ENCODE data around the gene DSE. TPM values are rescaled to one million over a fixed set of nuclear protein-coding genes. Genes with fewer than 3 reads are reported as not detected.

The DSE gene
- total RNA-seq, 1 experiment from 2014 or later: 38.5 TPM

DNA sequence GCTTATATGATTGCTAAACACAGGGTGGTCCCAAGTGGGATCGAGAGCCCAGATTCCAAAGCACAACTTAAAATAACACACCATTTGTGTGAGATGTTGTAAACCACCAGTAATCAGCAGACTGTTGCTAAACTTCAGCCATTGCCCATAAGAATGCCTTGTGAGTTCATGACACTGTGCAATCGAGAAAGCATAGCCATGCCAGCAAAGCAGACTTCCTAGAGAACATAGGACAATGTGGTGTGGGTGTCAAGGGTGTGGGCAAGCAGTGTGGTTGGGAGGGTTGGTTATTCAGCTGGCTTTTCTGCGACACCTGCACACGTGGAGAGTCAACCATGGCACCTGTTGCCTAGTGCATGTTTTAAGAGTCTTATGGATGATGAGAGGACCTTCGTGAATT is 74.4 kb downstream of the DSE start:
- H3K4me1 ChIP-seq (ENCODE audit: control insufficient read depth in 1 of 2, insufficient read depth in 2 of 2, low read length in 2 of 2): no peaks in the 10 kb centered on the region
- BruUV-seq (replicated peaks): no TSS peak
- no peaks in the 10 kb centered on the region for H3K79me2 ChIP-seq (ENCODE audit: insufficient read depth, low read length)
- H3K9me3 ChIP-seq (ENCODE audit: control insufficient read depth in 1 of 2, insufficient read depth in 1 of 2, low read depth in 1 of 2, low read length in 2 of 2): no peaks in the 10 kb centered on the region
- no peak overlapping the region for H3K4me2 ChIP-seq (ENCODE audit: low read length)
- no peaks in the 10 kb centered on the region for H3K9me2 ChIP-seq (ENCODE audit: insufficient read depth)
- H3K4me3 ChIP-seq (replicated peaks in 1 of 2; ENCODE audit: low read depth in 1 of 2, low read length in 2 of 2): no peak overlapping the region
- no peak overlapping the region for H3K9ac ChIP-seq (ENCODE audit: low read length)
- no peaks in the 10 kb centered on the region for H3K36me3 ChIP-seq (ENCODE audit: control insufficient read depth in 1 of 2, insufficient read depth in 2 of 2, low read length in 2 of 2)
- ChIA-PET CTCF (interaction anchor here (3.1 kb wide), 1 partner anchor 157 kb away, joined by 10 read pairs; no protein-coding TSS in a partner anchor), POLR2A (no interaction called here), RAD21 (ENCODE audit: low non-redundant PET in 1 of 2, low total read pairs in 2 of 2, uncharacterized antibody in 2 of 2, unreplicated experiment in 2 of 2) (no interaction called here)
- H3K27ac ChIP-seq (ENCODE audit: low read depth, low read length): no peak overlapping the region
- no peak for ATAC-seq
- no peaks in the 10 kb centered on the region for H3K27me3 ChIP-seq (ENCODE audit: insufficient read depth, low read length)
- no peak for TF ChIP-seq SIN3A (IDR thresholded peaks at IDR 0.05; ENCODE audit: low read depth)
- TF ChIP-seq, protein P1, sequence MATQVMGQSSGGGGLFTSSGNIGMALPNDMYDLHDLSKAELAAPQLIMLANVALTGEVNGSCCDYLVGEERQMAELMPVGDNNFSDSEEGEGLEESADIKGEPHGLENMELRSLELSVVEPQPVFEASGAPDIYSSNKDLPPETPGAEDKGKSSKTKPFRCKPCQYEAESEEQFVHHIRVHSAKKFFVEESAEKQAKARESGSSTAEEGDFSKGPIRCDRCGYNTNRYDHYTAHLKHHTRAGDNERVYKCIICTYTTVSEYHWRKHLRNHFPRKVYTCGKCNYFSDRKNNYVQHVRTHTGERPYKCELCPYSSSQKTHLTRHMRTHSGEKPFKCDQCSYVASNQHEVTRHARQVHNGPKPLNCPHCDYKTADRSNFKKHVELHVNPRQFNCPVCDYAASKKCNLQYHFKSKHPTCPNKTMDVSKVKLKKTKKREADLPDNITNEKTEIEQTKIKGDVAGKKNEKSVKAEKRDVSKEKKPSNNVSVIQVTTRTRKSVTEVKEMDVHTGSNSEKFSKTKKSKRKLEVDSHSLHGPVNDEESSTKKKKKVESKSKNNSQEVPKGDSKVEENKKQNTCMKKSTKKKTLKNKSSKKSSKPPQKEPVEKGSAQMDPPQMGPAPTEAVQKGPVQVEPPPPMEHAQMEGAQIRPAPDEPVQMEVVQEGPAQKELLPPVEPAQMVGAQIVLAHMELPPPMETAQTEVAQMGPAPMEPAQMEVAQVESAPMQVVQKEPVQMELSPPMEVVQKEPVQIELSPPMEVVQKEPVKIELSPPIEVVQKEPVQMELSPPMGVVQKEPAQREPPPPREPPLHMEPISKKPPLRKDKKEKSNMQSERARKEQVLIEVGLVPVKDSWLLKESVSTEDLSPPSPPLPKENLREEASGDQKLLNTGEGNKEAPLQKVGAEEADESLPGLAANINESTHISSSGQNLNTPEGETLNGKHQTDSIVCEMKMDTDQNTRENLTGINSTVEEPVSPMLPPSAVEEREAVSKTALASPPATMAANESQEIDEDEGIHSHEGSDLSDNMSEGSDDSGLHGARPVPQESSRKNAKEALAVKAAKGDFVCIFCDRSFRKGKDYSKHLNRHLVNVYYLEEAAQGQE (IDR thresholded peaks at IDR 0.05; ENCODE audit: low read depth): no peak
- no peak for TF ChIP-seq YY1 (IDR thresholded peaks at IDR 0.05; ENCODE audit: extremely low read depth, insufficient replicate concordance, low read depth, low read length)
- TF ChIP-seq RAD21 (IDR thresholded peaks at IDR 0.05; ENCODE audit: low read depth): no peak
- TF ChIP-seq POLR2A (IDR thresholded peaks at IDR 0.05; ENCODE audit: borderline replicate concordance, extremely low read depth, insufficient read depth, insufficient read length): no peak
- no peak for TF ChIP-seq CEBPB (IDR thresholded peaks at IDR 0.05; ENCODE audit: low read depth)
- TF ChIP-seq, protein P2, sequence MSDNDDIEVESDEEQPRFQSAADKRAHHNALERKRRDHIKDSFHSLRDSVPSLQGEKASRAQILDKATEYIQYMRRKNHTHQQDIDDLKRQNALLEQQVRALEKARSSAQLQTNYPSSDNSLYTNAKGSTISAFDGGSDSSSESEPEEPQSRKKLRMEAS (IDR thresholded peaks at IDR 0.05): no peak
- no peak for TF ChIP-seq EZH2phosphoT487 (IDR thresholded peaks at IDR 0.05; ENCODE audit: borderline replicate concordance)
- no peak for TF ChIP-seq FOSL1 (IDR thresholded peaks at IDR 0.05; ENCODE audit: low read depth)
- TF ChIP-seq SP1 (IDR thresholded peaks at IDR 0.05; ENCODE audit: low read depth): no peak
- TF ChIP-seq TCF7L2 (IDR thresholded peaks at IDR 0.05; ENCODE audit: borderline replicate concordance, extremely low read depth, insufficient read depth, insufficient read length): no peak
- no peak for TF ChIP-seq SRF (IDR thresholded peaks at IDR 0.05; ENCODE audit: low read depth)
- no peaks in the 10 kb centered on the region for H4K20me1 ChIP-seq (ENCODE audit: insufficient read depth)
- DNase-seq (ENCODE audit: low read depth, low spot score): no peak
- no peak overlapping the region for H2AFZ ChIP-seq (ENCODE audit: low read depth, low read length, poor library complexity, severe bottlenecking)
- intact Hi-C loops (cut with micrococcal nuclease): no loop called here
